CD4-positive, alpha-beta T cell treated with Interleukin-6 for 4 hours (primary cell): ENCODE data around the gene CLDN19.
"Not testable (repeated sequence)": the region's sequence is repeated elsewhere in the genome, so short reads cannot be mapped to it uniquely, and the experiment has no call there.

Experiments
- DNase-seq: peaks from one replicate; pipeline ENCODE4 v3.0.0-alpha.2; 2020; ENCODE audit warnings: mixed read lengths

Gene CLDN19

DNA sequence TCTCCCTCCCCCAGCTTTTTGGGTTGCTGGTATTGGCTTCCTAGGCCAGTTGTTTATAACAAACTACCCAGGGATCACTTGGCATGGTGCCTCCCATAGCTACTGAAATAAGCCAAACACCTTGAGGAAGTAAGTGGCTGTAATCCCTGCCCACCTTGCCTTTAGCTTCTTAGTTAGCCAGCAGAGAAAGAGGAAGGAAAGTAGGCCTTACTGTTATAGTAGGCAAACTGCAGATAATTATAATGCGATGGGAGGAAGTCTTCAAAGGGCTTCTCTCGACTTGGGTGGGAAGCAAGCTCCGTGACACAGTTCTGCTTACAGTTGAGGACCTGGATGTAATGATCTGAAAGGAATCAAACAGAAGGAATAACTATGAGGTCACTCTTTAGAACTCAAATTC lies 18.6 kb upstream of the CLDN19 start:
- no peak for DNase-seq

DNA sequence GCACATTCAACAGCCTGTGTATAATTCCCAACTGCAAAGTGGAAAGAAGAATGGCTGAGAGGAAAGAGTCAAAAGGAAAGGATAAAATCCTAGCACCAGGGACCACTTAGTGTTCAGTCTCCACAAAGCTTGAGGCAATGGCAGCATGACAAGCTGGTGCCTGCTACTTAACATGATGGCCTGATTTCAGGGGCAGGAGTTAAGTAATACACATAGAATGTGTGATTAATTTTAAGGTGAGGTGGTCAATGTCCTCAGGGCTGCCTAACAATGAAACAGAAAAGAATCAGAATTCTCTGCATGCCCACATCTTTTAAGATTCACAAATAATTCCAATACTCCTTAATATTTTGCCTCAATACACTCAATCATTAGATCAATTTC lies 17.8 kb upstream of the CLDN19 start:
- DNase-seq, result no peak

- DNase-seq, result no peak
Observed at GRCh38 chr1:42756956-42757891, 17.2 kb upstream of the CLDN19 start.

GRCh38 chr1:42753070-42753469 lies 13.0 kb upstream of the CLDN19 start:
- DNase-seq, result no peak

- DNase-seq, result no peak
Observed at GRCh38 chr1:42752284-42752683, 12.2 kb upstream of the CLDN19 start.

- DNase-seq, result not testable (repeated sequence)
Observed at GRCh38 chr1:42751511-42752070, 11.6 kb upstream of the CLDN19 start.

DNA sequence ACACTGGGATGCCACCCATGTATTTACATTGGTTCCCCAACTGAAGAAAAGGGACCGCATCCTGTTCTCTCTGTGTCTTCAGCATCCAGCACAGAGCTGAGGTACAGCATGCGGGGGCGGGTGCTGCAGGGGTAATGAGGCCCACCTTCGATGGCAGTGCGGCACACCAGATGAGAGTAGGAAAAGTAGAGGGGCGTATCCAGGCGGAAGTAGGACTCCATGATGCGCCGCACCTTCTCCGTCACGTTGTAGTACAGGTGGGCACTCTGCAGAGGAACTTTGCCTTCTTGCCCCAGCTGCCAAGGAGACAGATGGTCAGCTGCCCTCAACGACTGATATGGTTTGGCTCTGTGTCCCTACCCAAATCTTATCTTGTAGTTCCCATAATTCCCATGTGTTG lies 10.0 kb upstream of the CLDN19 start:
- DNase-seq, result no peak

DNA sequence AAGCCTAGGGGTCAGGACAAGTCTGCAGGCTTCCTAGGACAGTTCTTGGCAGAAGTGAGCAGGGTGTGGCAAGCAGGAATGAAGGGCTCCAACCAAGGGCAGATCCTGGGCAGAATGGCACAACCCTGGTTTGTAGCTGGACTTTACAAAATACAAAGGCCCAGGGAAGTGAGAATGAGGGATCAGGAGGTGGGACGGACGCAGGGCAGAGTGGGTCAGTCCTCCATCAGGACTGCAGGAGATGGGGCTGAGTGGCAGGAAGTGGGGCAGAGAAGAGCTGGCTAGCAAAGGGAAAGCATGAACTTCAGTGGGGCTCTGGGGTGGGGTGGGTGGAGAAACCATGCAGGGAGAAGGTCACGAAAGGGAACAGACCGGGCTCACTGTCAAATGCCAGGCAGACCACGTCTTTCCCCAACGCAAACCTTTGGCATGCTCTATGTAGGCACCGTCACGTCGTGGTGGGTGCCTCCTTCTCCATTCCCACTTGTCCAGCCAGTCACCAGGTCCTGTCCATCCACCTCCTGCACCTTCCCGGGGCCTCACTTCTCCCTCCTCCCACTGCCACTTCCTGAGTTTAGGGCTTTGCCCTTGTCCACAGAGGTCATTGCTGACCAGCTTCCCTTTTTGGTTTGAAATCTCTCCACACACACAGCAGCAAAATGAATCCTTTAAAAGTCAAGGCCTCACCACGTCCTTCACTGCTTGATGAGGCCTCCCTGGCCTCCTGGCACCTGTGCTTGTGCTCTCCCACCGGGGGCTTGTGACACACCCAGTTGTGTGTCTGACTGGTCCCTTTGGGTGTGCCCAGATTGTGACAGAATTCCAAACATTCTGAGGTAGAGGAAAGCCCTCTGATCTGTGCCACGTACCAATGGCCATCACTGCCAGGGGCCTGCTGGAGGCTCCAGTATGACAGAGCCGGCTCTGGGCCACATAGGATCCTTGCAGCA lies 8.7 kb upstream of the CLDN19 start:
- no peak for DNase-seq

DNA sequence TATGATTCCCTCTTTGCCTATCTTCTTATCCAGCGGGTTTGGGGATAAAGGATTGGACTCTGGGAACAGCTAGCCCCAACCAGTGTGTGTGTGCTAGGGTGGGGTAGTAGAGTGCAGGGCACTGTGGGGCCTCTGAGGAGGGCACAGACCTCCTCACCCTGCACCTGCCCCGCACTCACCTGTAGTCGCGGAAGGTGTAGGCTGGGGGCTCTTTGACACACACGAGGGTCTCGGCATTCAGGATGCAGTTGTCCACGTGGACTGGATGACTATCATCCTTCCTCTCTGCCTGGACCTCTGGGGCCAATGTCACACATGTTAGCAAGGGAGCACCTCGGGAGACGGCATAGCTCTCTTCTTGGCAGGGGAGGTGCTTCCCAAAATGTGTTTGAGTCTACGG lies 8.0 kb upstream of the CLDN19 start:
- DNase-seq, result no peak

GRCh38 chr1:42747125-42747524 lies 7.1 kb upstream of the CLDN19 start:
- DNase-seq, result peak; percentile 64

DNA sequence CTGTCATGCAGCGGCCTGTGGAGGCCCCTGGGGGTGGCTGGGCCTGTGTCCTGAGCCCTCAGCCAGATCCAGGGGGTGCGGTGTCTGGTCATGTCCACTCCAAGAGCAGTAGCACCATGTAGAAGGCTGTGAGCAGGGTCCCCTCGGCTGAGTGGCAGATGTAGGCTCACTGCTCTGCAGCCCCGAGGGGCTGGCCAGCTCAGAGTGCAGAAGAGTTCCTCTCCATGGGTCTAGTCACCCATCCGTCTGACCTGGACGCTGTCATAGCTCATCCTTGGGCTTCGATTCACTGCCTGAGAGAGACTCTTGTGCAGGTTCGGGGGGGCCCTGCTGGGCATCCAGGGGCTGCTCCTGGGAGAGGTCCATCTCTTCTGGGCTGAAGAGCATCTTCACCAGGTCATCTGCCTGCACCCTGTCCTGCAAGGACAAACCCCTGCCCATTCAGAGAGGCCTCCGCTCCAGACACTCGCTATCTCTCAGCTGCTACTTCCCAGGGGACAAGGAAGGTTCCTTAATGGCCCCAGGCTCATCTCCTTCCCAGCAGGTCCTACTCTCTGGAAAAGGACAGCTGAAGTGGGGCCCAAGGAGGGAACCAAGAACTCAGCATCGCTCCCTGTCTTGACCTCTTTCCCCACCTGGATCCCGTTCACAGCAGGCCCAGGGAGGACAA lies 6.5 kb upstream of the CLDN19 start:
- DNase-seq, result no peak

- no peak for DNase-seq
Observed at GRCh38 chr1:42745851-42746250, 5.8 kb upstream of the CLDN19 start.

DNA sequence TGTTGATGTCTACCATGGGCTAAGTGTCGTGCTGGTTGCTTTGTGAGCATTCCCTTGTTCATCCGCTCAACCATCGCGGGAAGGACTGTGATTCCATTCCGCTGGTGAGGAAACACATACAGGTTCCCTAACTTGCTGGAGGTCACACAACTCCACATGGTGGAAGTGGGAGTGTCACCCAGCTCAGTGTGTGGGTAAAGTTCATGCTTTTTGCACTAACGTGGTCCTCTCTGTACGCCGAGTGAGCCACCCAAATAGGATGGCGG lies 4.0 kb upstream of the CLDN19 start:
- DNase-seq, result no peak

GRCh38 chr1:42743317-42744147 lies 3.5 kb upstream of the CLDN19 start:
- no peak for DNase-seq

GRCh38 chr1:42742617-42743316 lies 2.7 kb upstream of the CLDN19 start:
- DNase-seq, result no peak

GRCh38 chr1:42742141-42742540 lies 2.1 kb upstream of the CLDN19 start:
- no peak for DNase-seq

DNA sequence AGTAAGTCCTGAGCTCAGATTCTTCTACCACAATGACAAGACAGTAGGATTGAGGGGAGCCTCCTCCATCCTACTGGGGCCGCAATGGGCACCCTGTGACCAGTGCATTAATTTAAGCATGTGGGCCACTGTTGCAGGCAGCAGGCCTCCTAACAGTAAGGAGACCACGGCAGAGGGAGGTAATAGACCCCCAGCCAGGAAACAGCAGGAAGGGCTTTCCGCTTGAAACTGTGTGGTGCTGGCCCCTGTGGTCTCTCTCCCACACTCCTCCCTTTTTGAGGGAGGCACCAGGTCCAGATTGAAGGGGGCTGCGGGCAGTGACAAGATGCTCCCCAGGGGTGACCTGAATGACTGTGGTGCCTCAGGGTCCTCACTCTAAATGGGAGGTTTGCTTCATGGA lies 1.7 kb upstream of the CLDN19 start:
- DNase-seq, result no peak

DNA sequence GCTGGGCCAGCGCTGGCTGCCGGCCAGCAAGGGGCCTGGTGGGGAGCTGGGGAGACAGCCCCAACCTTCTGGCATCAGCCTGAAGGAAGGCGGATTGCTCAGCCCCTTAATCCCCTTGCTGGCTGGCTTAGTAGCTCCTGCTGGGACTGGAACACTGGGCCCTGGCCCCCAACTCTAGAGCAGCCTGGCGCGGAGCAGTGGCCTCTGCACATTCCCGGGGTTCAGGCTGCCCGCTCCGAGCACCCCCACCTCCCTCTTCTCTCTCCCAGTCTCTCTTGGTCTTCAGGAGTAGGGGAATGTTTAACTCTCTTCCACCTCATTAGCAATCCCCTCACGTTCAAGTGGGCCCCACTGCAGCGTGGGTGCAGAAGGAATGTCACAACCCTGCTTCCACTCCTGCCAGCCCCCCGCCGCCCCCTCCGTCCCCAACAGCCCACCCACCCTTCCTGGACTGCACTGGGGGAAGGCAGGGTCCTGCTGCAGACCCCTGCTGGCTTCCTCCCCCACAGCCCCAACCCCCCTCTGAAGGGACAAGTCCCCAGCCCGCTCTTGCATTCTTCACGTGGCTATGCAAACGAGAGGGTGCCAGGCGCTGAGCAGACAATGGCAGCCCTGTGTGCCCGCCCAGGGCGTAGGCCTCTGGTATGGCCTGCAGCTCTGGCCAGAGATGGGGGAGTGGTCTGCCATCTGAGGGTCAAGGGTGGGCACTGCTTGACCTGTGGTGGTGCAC lies 980 bp upstream of the CLDN19 start:
- no peak for DNase-seq

DNA sequence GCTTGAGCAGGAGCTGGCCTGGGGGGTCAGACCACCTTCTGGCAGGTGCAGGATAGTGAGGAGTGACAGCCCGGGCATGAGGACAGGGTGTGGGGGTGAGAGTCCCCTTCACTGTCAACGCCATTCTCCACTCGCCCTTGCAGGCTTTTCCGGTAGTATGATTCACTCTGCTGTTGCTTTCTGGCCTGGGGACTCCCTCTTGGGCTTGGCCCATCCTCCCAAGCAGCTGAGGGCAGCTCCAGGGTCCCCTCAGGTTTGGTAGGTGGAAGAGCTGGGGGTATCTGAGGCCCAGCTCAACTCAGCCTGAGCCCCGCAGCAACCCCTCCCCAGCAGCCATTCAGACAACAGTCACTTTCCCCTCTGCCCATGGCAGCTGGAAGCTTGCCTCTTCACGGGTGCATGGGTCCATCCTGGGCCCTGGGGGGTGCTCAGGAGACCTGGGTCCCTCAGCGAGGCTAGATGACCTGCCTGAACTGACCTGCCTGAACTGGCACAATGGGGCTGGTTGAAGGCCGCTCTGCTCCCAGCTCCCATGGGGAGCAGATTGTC lies 1.3 kb downstream of the CLDN19 start:
- no peak for DNase-seq

GRCh38 chr1:42737986-42738677 lies 1.9 kb downstream of the CLDN19 start:
- no peak for DNase-seq
